ENCODE data around the gene SIN3A.
"Not testable (repeated sequence)": the region's sequence is repeated elsewhere in the genome, so short reads cannot be mapped to it uniquely, and the experiment has no call there.

The SIN3A gene

GRCh38 chr15:75383986-75384385 lies 67.5 kb downstream of the SIN3A start:
- in situ Hi-C loops (cut with HindIII; ENCODE audit: low sequenced_read_pairs) = not testable (repeated sequence)

DNA sequence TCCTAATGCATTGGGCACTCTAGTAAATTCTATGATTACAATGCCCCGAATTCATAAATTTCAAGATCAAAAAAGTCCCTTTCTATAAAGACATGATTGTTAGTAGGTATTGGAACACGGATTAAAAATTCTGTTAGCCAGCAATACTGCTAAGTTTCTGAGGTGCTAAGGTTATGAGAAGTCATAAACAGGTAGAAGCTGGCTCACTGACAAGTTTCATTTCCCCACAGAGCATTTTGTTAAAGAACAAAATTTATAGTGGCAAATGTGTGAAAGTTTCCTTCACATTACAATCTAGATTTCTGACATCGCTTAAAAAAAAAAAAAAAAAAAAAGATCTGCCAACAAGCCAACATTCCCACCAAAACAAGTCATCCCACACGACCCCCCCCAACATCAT lies 70.7 kb downstream of the SIN3A start:
- in situ Hi-C loops (cut with HindIII; ENCODE audit: low sequenced_read_pairs) = no loop called here

DNA sequence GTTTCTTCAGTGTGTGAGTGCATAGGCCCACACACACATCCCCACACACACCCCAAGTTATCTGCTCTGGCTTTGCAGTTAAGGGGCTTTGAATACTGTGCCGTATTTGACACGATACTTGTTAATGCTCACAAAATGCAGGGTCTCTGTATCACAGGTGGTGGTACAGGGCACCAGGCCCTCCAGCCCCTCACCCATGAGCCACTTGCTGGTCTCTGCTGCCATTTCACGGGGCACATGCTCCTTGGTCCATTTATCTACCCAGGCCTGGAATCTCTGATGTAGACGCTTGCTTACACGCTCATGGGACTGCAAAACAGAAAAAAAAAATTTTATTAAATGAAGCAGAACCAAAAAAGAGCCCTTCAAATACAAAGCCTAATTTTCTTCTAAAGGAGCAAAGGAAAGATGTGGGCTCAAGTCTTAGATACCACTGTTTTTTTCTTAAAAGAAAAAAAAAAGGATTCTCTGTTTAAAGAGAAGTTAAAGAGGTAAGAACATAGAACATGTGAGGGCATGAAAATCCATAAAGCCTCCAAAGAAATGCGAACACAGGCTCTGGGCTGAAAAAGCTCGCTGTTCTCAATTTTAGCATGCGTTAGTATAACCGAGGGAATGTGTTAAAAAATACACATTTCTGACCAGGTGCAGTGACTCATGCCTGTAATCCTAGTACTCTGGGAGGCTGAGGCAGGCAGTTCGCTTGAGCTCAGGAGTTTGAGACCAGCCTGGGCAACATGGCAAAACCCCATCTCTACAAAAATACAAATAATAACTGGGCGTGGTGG lies 79.4 kb downstream of the SIN3A start:
- in situ Hi-C loops (cut with HindIII; ENCODE audit: low sequenced_read_pairs) = no loop called here

- in situ Hi-C loops (cut with HindIII; ENCODE audit: low sequenced_read_pairs) = no loop called here
Observed at GRCh38 chr15:75371486-75371885, 80.0 kb downstream of the SIN3A start.

DNA sequence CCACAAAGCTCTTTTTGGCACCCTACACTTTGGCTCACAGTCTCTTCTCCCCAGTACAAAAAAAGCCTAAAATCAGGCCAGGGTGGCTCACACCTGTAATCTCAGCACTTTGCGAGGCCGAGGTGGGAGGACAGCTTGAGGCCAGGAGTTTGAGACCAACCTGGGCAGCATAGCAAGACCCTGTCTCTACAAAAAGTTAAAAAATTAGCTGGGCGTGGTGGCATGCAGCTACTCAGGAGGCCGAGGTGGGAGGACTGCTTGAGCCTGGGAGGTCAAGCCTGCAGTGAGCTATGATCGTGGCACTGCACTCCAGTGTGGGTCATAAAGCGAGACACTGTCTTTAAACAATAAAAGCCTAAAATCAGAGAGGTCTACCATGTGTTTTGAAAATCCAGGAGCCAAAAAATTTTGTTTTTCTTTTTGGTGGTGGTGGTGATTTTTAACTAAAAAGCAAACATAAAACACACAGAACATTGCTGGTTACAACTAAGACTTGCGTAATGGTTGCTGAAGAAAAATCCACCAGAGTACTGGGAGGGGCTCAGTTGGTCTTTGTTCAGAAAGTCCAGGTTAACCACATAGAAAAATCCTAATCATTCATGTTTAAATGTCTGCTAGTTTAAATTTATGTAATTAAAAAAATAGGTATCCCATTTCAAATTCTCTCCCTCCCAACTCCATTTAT lies 81.5 kb downstream of the SIN3A start:
- in situ Hi-C loops (cut with HindIII; ENCODE audit: low sequenced_read_pairs) = no loop called here

GRCh38 chr15:75368689-75369239 lies 82.7 kb downstream of the SIN3A start:
- in situ Hi-C loops (cut with HindIII; ENCODE audit: low sequenced_read_pairs) = no loop called here

GRCh38 chr15:75367913-75368688 lies 83.4 kb downstream of the SIN3A start, which contains the start of gene MAN2C1:
TSS of gene MAN2C1 (minus strand) at chr15:75368607. CDS start at chr15:75368583, 24 bp downstream.
- in situ Hi-C loops (cut with HindIII; ENCODE audit: low sequenced_read_pairs) = no loop called here

GRCh38 chr15:75367406-75367912 lies 84.0 kb downstream of the SIN3A start:
- in situ Hi-C loops (cut with HindIII; ENCODE audit: low sequenced_read_pairs) = no loop called here

- in situ Hi-C loops (cut with HindIII; ENCODE audit: low sequenced_read_pairs) = no loop called here
Observed at GRCh38 chr15:75367006-75367405, 84.5 kb downstream of the SIN3A start.

DNA sequence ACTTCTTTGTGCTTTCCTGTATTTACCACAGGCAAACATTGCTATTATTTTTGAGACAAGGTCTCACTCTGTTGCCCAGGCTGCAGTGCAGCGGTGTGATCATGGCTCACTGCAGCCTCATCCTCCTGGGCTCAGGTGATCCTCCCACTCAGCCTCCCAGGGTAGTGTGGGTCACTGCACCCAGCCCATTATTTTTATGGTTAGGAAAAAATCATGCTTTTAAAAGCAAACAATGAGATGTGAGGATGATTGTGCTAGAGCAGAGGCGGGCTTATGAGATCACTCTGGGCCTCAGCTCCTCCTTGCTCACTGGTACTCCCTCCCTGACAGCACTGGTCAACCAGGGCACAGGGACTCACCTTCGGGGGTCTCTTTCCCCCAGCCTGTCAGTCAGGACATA lies 85.3 kb downstream of the SIN3A start:
- in situ Hi-C loops (cut with HindIII; ENCODE audit: low sequenced_read_pairs) = no loop called here

DNA sequence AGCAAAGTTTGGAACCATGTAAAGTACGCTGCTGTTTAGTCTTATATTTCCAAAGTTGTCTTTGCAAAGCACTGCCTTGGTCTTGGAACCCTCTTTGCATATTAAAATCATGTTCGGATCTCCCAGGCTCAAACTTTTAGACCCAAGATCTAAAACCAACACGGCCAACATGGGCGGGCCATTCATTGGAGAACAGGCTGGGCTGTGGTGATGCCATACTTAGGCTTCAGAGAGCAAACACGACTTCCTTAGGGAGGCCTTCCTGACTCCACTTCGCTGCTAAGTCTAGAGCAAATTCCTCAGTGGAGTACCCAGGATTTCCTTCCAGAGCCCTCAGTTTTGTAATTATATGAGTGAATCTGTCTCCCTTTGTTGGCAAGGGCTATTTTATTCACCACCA lies 86.6 kb downstream of the SIN3A start:
- in situ Hi-C loops (cut with HindIII; ENCODE audit: low sequenced_read_pairs) = no loop called here

DNA sequence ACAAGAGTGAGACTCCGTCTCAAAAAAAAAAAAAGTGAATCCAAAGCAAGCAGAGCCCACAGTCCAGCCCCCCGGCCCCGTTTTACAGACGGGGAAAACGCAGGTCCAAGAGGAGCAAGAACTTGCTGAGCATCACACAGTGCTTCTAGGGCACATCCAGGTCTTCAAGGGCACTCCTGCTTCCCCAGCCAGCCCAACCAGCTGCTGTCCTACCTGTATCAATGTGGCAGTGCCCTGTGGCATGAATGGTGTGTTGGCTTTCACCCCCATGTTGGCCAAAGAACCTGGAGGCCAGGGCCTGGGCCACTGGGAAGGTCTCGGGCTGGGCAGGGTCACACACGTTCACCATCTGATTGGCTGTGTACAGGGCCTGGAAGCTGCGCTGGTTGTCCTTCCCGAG lies 87.7 kb downstream of the SIN3A start:
- in situ Hi-C loops (cut with HindIII; ENCODE audit: low sequenced_read_pairs) = no loop called here

GRCh38 chr15:75362642-75363249 lies 88.7 kb downstream of the SIN3A start:
- in situ Hi-C loops (cut with HindIII; ENCODE audit: low sequenced_read_pairs) = no loop called here

- in situ Hi-C loops (cut with HindIII; ENCODE audit: low sequenced_read_pairs) = no loop called here
Observed at GRCh38 chr15:75361989-75362641, 89.4 kb downstream of the SIN3A start.

DNA sequence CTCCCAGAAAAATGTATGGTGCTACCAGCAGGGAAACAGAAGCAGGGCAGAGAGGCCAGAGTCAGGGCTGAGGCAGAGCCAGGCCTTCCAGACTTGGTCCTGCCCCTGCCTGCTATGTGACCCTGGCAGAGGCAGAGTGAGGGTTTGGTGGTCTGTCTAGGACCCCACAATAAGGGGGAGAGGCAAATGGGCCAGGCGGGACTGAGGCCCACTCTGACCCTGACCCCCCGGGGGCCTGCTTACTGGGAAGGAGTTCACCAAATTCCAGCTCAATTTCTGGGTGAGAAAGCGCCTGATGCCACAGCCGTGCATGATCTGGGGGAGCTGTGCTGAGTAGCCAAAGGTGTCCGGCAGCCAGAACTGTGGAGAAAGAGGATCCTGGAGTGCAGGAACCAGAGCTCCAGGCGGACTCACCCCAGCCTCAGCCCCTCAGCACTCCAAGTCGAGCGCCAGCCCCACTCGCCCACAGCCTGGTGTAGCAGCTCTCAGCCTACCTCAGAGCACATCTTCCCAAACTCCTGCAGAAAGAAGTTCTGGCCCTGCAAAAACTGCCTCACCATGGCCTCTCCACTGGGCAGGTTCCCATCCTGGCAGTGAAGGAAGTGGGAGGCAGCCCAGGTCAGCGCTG lies 90.0 kb downstream of the SIN3A start:
- in situ Hi-C loops (cut with HindIII; ENCODE audit: low sequenced_read_pairs) = no loop called here

GRCh38 chr15:75360856-75361255 lies 90.6 kb downstream of the SIN3A start:
- in situ Hi-C loops (cut with HindIII; ENCODE audit: low sequenced_read_pairs) = no loop called here

- in situ Hi-C loops (cut with HindIII; ENCODE audit: low sequenced_read_pairs) = no loop called here
Observed at GRCh38 chr15:75360391-75360790, 91.1 kb downstream of the SIN3A start.

DNA sequence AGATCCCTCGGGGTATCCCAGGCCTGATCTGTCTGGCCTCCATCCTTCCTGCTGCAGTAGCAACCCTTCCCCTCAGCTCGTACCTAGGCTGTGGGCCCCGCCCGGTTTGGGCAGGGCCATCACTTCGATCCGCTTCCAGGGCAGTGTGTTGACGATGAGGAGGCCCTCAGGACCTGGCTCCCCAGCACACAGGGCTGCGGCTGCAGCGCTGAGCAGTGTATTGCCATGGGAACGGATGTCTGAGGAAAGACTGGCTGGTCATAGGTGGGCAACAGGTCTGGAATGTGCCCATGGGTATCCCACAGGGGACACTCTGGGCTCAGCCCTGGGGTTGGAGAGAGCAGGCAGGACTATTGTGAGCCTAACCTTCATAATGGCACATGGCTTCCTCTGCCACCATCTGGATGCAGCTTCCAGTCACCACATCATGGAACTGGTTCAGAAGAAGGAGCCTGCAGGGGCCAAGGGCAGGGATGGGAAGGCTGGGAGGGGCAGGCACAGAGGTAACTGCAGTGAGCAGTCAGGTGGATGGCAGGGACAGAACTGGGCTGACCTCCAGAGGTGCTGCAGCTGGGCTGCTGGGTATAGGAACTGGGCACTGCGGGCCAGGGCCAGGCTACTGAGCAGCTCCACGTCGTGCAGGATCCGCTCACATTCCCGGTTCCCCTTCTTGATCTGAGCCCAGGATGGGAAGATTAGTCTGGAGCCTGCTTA lies 91.8 kb downstream of the SIN3A start:
- in situ Hi-C loops (cut with HindIII; ENCODE audit: low sequenced_read_pairs) = no loop called here
